GM12878 (cell line): ENCODE results near the gene ABCG1. TPM values are rescaled to one million over a fixed set of nuclear protein-coding genes. Genes with fewer than 3 reads are reported as not detected.

Experiments used
- ATAC-seq: fragments of 200-7000 bp; cut with Tn5 transposase; 3 replicates; pipeline ENCODE4 v1.9.1; 2020; ENCODE audit warnings: mild to moderate bottlenecking, moderate library complexity
- BruUV-seq: library from RNA; stranded (reverse); fragments of 400-500 nt; replicated peaks from 2 replicates; lab custom pipeline; 2021; lab: Mats Ljungman, UMichigan
- CTCF ChIA-PET: fragments of 300-600 bp; sonication (Branson Sonifier 250); formaldehyde crosslinking; extraction: SDS; loops from one replicate; lab custom pipeline; 2021; ENCODE audit warnings: inconsistent platforms; lab: Yijun Ruan, JAX
- POLR2A ChIA-PET: fragments of 350-600 bp; formaldehyde crosslinking; extraction: SDS; loops from one replicate; lab custom pipeline; 2021; ENCODE audit warnings: inconsistent platforms; lab: Charles Lee
- RAD21 ChIA-PET: fragments of 300-600 bp; sonication (Branson Sonifier 250); formaldehyde crosslinking; loops from one replicate; lab custom pipeline; 2023; ENCODE audit warnings: antibody characterized with exemption; ENCODE audit not compliant: unreplicated experiment; lab: Charles Lee
- SMC1A ChIA-PET: fragments of 300-600 bp; sonication (Branson Sonifier 250); formaldehyde crosslinking; loops from one replicate; lab custom pipeline; 2023; ENCODE audit not compliant: unreplicated experiment, uncharacterized antibody; lab: Charles Lee
- DNase-seq: peaks from one replicate; pipeline ENCODE4 v3.0.0-alpha.2; 2011; ENCODE audit warnings: low read depth, low spot score
- FAIRE-seq: peaks from 3 replicates; lab custom pipeline; 2011; peaks lifted over from hg19 to GRCh38; lab: Jason Lieb, UNC
- H2AFZ ChIP-seq: 2 replicates; pipeline ENCODE4 v1.6.0; 2011; ENCODE audit warnings: low read depth, low read length, control low read depth; ENCODE audit not compliant: control insufficient read depth
- H3K27ac ChIP-seq: 2 replicates; pipeline ENCODE4 v1.5.1; 2011; ENCODE audit warnings: control low read depth; ENCODE audit not compliant: control insufficient read depth, insufficient read depth
- H3K27me3 ChIP-seq, 2 experiments: replicated peaks in 1 of 2; 2 replicates each; pipeline versions ENCODE4 v1.6.0 to v1.6.1; 2011; ENCODE audit warnings: low read length in 1 of 2; ENCODE audit not compliant: control insufficient read depth in 2 of 2, insufficient read depth in 2 of 2
- H3K36me3 ChIP-seq, 2 experiments: 2 replicates each; pipeline ENCODE4 v1.5.1; 2011; ENCODE audit warnings: low read length in 1 of 2; ENCODE audit not compliant: control insufficient read depth in 2 of 2, insufficient read depth in 2 of 2
- H3K4me1 ChIP-seq: 2 replicates; pipeline ENCODE4 v1.6.1; 2011; ENCODE audit warnings: mild to moderate bottlenecking, low read length, moderate library complexity, mixed read lengths; ENCODE audit not compliant: control insufficient read depth, insufficient read depth
- H3K4me2 ChIP-seq: 2 replicates; pipeline ENCODE4 v1.6.0; 2011; ENCODE audit warnings: control low read depth; ENCODE audit not compliant: control insufficient read depth, insufficient read depth
- H3K4me3 ChIP-seq: fragments of 200-600 bp; sonication (generic); 2 replicates; pipeline ENCODE4 v1.5.1; 2016
- H3K79me2 ChIP-seq: 2 replicates; pipeline ENCODE4 v1.6.0; 2011; ENCODE audit warnings: low read length; ENCODE audit not compliant: control insufficient read depth, insufficient read depth
- H3K9ac ChIP-seq: 2 replicates; pipeline ENCODE4 v1.8.0; 2011; ENCODE audit warnings: low read length, control low read depth, mixed read lengths; ENCODE audit not compliant: control insufficient read depth, insufficient read depth
- H3K9me3 ChIP-seq: replicated peaks from 3 replicates; pipeline ENCODE4 v1.5.1; 2011; ENCODE audit warnings: mild to moderate bottlenecking, low read length; ENCODE audit not compliant: control insufficient read depth, insufficient read depth
- H4K20me1 ChIP-seq: 2 replicates; pipeline ENCODE4 v1.6.0; 2011; ENCODE audit not compliant: control insufficient read depth, insufficient read depth
- BCL11A ChIP-seq: IDR thresholded peaks from 2 replicates; pipeline ENCODE4 v1.6.1; 2011; ENCODE audit warnings: low read depth, low read length
- BCL3 ChIP-seq: IDR thresholded peaks from 2 replicates; pipeline ENCODE4 v1.6.1; 2011; ENCODE audit warnings: borderline replicate concordance, low read depth, mild to moderate bottlenecking, moderate library complexity, low read length; ENCODE audit not compliant: insufficient read depth, poor library complexity, severe bottlenecking
- CHD4 ChIP-seq: fragments of 200-600 bp; sonication (generic); IDR thresholded peaks from 2 replicates; pipeline ENCODE4 v1.6.1; 2016; ENCODE audit warnings: mild to moderate bottlenecking
- FOS ChIP-seq: IDR thresholded peaks from 3 replicates; pipeline ENCODE4 v1.6.1; 2011; ENCODE audit warnings: borderline replicate concordance; ENCODE audit not compliant: insufficient read length; ENCODE audit errors: extremely low read depth
- IRF3 ChIP-seq: fragments of 450-650 bp; IDR thresholded peaks from 2 replicates; pipeline ENCODE4 v1.6.1; 2014; ENCODE audit warnings: mild to moderate bottlenecking
- MTA2 ChIP-seq: fragments of 450-650 bp; IDR thresholded peaks from 2 replicates; pipeline ENCODE4 v1.6.1; 2016; ENCODE audit warnings: low read depth, mild to moderate bottlenecking, moderate library complexity
- NKRF ChIP-seq: fragments of 450-650 bp; conservative IDR thresholded peaks from 2 replicates; pipeline ENCODE4 v1.6.1; 2017; ENCODE audit warnings: mild to moderate bottlenecking, moderate library complexity
- NRF1 ChIP-seq: conservative IDR thresholded peaks from 2 replicates; pipeline ENCODE4 v1.6.1; 2011; ENCODE audit warnings: mild to moderate bottlenecking, low read depth, low read length, improper control_type of control experiment
- POLR2A ChIP-seq: IDR thresholded peaks from 2 replicates; pipeline ENCODE4 v1.6.1; 2011; ENCODE audit warnings: low read depth, mild to moderate bottlenecking, low read length
- RCOR1 ChIP-seq: conservative IDR thresholded peaks from 2 replicates; pipeline ENCODE4 v1.6.1; 2012; ENCODE audit warnings: low read depth, low read length, improper control_type of control experiment
- SRF ChIP-seq, 2 experiments: IDR thresholded peaks; 2 replicates each; pipeline ENCODE4 v1.6.1; 2011; ENCODE audit warnings: low read depth in 2 of 2, low read length in 2 of 2, mild to moderate bottlenecking in 1 of 2, moderate library complexity in 1 of 2
- WRNIP1 ChIP-seq: IDR thresholded peaks from 2 replicates; pipeline ENCODE4 v1.6.1; 2011; ENCODE audit warnings: low read depth, low read length, improper control_type of control experiment, borderline replicate concordance
- ZBED1 ChIP-seq: IDR thresholded peaks from 2 replicates; pipeline ENCODE4 v1.6.1; 2016; ENCODE audit warnings: borderline replicate concordance
- ZNF384 ChIP-seq: IDR thresholded peaks from 2 replicates; pipeline ENCODE4 v1.6.1; 2012; ENCODE audit warnings: low read depth, mild to moderate bottlenecking, low read length, improper control_type of control experiment, borderline replicate concordance
- ZZZ3 ChIP-seq: IDR thresholded peaks from 2 replicates; pipeline ENCODE4 v1.6.1; 2011; ENCODE audit warnings: low read depth; ENCODE audit not compliant: control insufficient read depth, insufficient read length
- WGBS: methylation state at CpG from one replicate; pipeline ENCODE4 v1.1.6; 2016; ENCODE audit warnings: low lambda C conversion rate; ENCODE audit not compliant: insufficient replicate concordance, insufficient coverage; ENCODE audit errors: missing lambda C conversion rate; 5-methylcytosine and 5-hydroxymethylcytosine counted together
- in situ Hi-C: fragments of 300-500 bp; cut with MboI; formaldehyde crosslinking; loops from 9 replicates; pipeline ENCODE4 v1.14.3; 2018; ENCODE audit warnings: mixed read lengths
- intact Hi-C: fragments of 100-400 bp; cut with micrococcal nuclease; formaldehyde crosslinking; loops from one replicate; pipeline ENCODE4 v1.14.2; 2022; ENCODE audit not compliant: unreplicated experiment
- polyA plus RNA-seq, 11 experiments: library from polyadenylated mRNA; depleted of rRNA in 4 of 11; unstranded in 6 of 11; stranded (reverse) in 5 of 11; fragments of >200 nt; fragmentation: Nextera tagmentation in 4 of 11; fragmentation: Illumina TruSeq in 1 of 11; extraction: Ambion mirVana in 4 of 11; extraction: Trizol in 1 of 11; gene quantifications; 1 replicate in 1 of 11; 2 replicates in 10 of 11; pipeline versions ENCODE4 v1.2.1 to v1.2.3, GENCODE V29; 2011 to 2016; ENCODE audit warnings: inconsistent platforms in 2 of 11, missing spikeins in 2 of 11, low read depth in 1 of 11
- total RNA-seq, 4 experiments: library from RNA; depleted of rRNA in 3 of 4; stranded (reverse); fragments of >200 nt in 3 of 4; fragmentation: Illumina TruSeq in 1 of 4; extraction: Trizol in 1 of 4; gene quantifications; 2 replicates each; pipeline versions ENCODE4 v1.2.1 to v1.2.3, GENCODE V29; 2013 to 2021
- TF ChIP-seq, protein P1 (sequence below): fragments of 450-650 bp; IDR thresholded peaks from 2 replicates; pipeline ENCODE4 v1.6.1; 2018; ENCODE audit warnings: borderline replicate concordance, mild to moderate bottlenecking; ENCODE audit not compliant: partially characterized antibody

Gene ABCG1
- total and polyA plus RNA-seq, 10 of the 15 experiments (the other 5 are each of a cell fraction or from before 2014, with no cell fraction given) = 0.59 to 19.3 (median 5.7) TPM

DNA sequence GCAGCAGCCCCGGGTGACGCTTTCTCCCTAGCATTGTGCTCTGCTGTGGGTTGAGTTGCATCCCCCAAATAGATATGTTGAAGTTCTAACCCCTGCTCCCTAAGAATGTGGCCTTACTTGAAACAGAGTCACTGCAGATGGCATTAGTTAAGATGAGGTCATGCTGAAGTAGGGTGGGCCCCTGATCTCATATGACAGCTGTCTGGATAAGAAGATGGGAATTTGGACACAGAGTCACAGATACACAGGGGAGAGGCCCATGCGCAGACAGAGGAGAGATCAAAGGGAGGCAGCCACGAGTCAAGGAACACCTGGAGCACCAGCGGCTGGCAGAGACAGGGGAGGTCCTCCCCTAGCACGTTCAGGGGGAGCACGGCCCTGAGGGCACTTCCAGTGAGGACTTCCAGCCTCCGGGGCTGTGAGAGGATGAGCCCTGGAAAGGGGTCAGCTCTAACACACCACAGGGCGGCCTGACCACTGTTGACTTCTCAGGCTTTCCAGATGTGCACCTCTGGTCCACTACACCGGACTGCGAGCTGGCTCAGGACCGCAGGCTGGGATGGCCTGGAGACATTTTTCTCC is 46.4 kb downstream of the ABCG1 start (continued):
- TF ChIP-seq NKRF = no peak
- TF ChIP-seq MTA2 = no peak
- TF ChIP-seq NRF1 = no peak
- TF ChIP-seq ZBED1 = no peak
- no peak for TF ChIP-seq RCOR1
- TF ChIP-seq, all 136 proteins: peak for 0

- no peak for DNase-seq
- ChIA-PET RAD21 (no interaction called here), POLR2A (interaction anchor here (1.0 kb wide), 1 partner anchor 76 kb away, joined by 4 read pairs; no protein-coding TSS in a partner anchor), CTCF (no interaction called here), SMC1A (no interaction called here)
- no peaks in the 10 kb centered on the region for H3K9me3 ChIP-seq
- ATAC-seq = no peak
- H2AFZ ChIP-seq = no peak overlapping the region
- in situ Hi-C loops (no loop called here), intact Hi-C loops (no loop called here)
- no peak overlapping the region for H3K4me3 ChIP-seq
- no peak overlapping the region for H3K4me2 ChIP-seq
- BruUV-seq = no TSS peak
- H3K27ac ChIP-seq = no peak overlapping the region
- H3K36me3 ChIP-seq = no peaks in the 10 kb centered on the region; a peak in 1 of 4 replicates
- H4K20me1 ChIP-seq = no peaks in the 10 kb centered on the region
- 86% methylated on average over 7 of the region's 7 CpGs for WGBS
- no peaks in the 10 kb centered on the region; a peak in 1 of 4 replicates for H3K27me3 ChIP-seq
- H3K9ac ChIP-seq = no peak overlapping the region
- H3K4me1 ChIP-seq = no peaks in the 10 kb centered on the region
- no peak for FAIRE-seq
- no peaks in the 10 kb centered on the region for H3K79me2 ChIP-seq
- TF ChIP-seq NRF1 (no peak), FOS (no peak), BCL11A (no peak), WRNIP1 (no peak), ZNF384 (no peak), SRF (IDR thresholded peaks at IDR 0.05; ENCODE audit: low read depth in 2 of 2, low read length in 2 of 2) (no peak), IRF3 (no peak), POLR2A (no peak), ZZZ3 (no peak), CHD4 (no peak), BCL3 (no peak)
- TF ChIP-seq, protein P1, sequence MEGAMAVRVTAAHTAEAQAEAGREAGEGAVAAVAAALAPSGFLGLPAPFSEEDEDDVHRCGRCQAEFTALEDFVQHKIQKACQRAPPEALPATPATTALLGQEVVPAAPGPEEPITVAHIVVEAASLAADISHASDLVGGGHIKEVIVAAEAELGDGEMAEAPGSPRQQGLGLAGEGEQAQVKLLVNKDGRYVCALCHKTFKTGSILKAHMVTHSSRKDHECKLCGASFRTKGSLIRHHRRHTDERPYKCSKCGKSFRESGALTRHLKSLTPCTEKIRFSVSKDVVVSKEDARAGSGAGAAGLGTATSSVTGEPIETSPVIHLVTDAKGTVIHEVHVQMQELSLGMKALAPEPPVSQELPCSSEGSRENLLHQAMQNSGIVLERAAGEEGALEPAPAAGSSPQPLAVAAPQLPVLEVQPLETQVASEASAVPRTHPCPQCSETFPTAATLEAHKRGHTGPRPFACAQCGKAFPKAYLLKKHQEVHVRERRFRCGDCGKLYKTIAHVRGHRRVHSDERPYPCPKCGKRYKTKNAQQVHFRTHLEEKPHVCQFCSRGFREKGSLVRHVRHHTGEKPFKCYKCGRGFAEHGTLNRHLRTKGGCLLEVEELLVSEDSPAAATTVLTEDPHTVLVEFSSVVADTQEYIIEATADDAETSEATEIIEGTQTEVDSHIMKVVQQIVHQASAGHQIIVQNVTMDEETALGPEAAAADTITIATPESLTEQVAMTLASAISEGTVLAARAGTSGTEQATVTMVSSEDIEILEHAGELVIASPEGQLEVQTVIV = no peak
Observed at GRCh38 chr21:42266971-42267556, 48.1 kb downstream of the ABCG1 start.
